SH-SY5Y (cell line): ENCODE data around the gene OGFR.

Experiments
- GATA2 ChIP-seq: IDR thresholded peaks from 2 replicates; pipeline ENCODE4 v1.6.1; 2011; ENCODE audit warnings: mild to moderate bottlenecking, low read depth, low read length
- GATA3 ChIP-seq: IDR thresholded peaks from 2 replicates; pipeline ENCODE4 v1.6.1; 2011; ENCODE audit warnings: low read depth, mild to moderate bottlenecking, low read length, moderate library complexity

OGFR gene

GRCh38 chr20:62804627-62805154 is at the start of gene OGFR:
Gene OGFR (plus strand): TSS chr20:62804835. CDS start chr20:62804860, 25 bp downstream.
- TF ChIP-seq GATA2, result no peak
- no peak for TF ChIP-seq GATA3

GRCh38 chr20:62754991-62755356 is 49.7 kb upstream of the OGFR start:
- no peak for TF ChIP-seq GATA2
- TF ChIP-seq GATA3, result no peak

GRCh38 chr20:62755817-62756724 is 48.6 kb upstream of the OGFR start:
- no peak for TF ChIP-seq GATA2
- TF ChIP-seq GATA3, result no peak

GRCh38 chr20:62758226-62758912 is 46.3 kb upstream of the OGFR start:
- TF ChIP-seq GATA3 (no peak), GATA2 (no peak)

GRCh38 chr20:62759981-62760431 is 44.6 kb upstream of the OGFR start:
- no peak for TF ChIP-seq GATA3
- no peak for TF ChIP-seq GATA2

- TF ChIP-seq GATA2, result no peak
- TF ChIP-seq GATA3, result no peak
Observed at GRCh38 chr20:62760471-62760855, 44.2 kb upstream of the OGFR start.

GRCh38 chr20:62760856-62761758 is 43.5 kb upstream of the OGFR start:
- TF ChIP-seq GATA2 (no peak), GATA3 (no peak)

GRCh38 chr20:62761759-62762131 is 42.9 kb upstream of the OGFR start:
- no peak for TF ChIP-seq GATA3
- no peak for TF ChIP-seq GATA2

GRCh38 chr20:62762376-62762775 is 42.3 kb upstream of the OGFR start:
- no peak for TF ChIP-seq GATA3
- no peak for TF ChIP-seq GATA2

- TF ChIP-seq GATA2, result no peak
- no peak for TF ChIP-seq GATA3
Observed at GRCh38 chr20:62762801-62763368, 41.8 kb upstream of the OGFR start.

GRCh38 chr20:62763404-62763803 is 41.2 kb upstream of the OGFR start:
- no peak for TF ChIP-seq GATA3
- TF ChIP-seq GATA2, result no peak

GRCh38 chr20:62764156-62764935 is 40.3 kb upstream of the OGFR start:
- TF ChIP-seq GATA2 (no peak), GATA3 (no peak)

- TF ChIP-seq GATA2, result no peak
- TF ChIP-seq GATA3, result no peak
Observed at GRCh38 chr20:62765021-62765420, 39.6 kb upstream of the OGFR start.
